Measurements from ENCODE around the gene GCN1.
A peak's percentile ranks its signal among the peaks of the same experiment; 100 is the strongest.

Gene GCN1

DNA sequence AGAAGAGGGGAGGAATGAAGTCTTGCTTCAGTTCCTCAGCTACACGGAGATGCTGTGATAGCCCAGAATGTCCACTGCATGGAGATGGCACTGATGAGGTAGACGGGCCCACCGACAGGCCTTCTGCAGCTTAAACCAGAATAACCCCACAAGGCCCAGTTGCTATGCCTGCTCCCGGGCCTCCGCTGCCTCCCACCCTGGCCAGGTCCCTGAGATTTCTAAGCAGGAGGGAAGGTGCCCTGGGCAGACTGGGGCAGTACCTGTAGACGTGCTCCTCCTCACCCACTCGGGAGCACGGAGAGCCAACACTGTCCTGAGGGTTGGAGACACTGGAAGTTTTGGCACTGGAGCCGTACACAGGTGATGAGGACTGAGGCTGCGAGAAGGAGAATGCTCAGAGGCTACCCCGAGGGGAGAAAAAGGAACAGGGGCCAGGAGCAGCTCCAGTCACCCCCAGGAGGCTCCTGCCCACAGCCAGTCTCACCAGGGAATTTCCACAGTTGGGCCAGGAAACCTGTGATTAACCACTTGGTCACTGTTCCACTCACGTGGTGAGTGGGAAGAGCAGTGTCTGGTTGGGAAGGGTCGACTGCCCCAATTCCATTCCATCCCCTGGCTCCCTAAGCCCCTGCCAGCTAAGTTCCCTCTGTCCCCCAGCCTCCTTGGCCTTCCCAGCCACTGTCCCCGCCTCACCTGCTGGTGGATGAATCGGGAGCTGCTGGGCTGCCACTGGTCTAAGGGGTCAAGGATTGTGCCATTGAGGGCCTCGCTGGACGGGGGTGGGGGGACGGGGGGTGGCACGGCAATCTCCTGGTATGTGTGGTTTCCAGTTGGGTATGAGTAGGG, 29.2 kb upstream of the GCN1 start:
- H3K36me3 ChIP-seq (ENCODE audit: control insufficient read depth in 1 of 2, insufficient read depth in 2 of 2, low read depth in 1 of 2, low read length in 2 of 2): peaks cover 69 to 73% of the 10 kb centered on the region in 2 experiments
- no peaks in the 10 kb centered on the region for H3K27me3 ChIP-seq (ENCODE audit: control insufficient read depth in 1 of 2, insufficient read depth in 1 of 2, low read length in 2 of 2)
- no peak overlapping the region for H2AFZ ChIP-seq (ENCODE audit: low read depth, low read length)
- no peak overlapping the region for H3K4me2 ChIP-seq (ENCODE audit: low read length, poor library complexity, severe bottlenecking)
- H2BK12ac ChIP-seq (ENCODE audit: low read length in 2 of 2): peak overlapping the region in 1 of 2 experiments; percentile 25
- H3K27ac ChIP-seq (ENCODE audit: low read length, poor library complexity, severe bottlenecking): no peak overlapping the region
- no peak overlapping the region for H3K18ac ChIP-seq (ENCODE audit: low read depth in 1 of 2, low read length in 2 of 2)
- no peak overlapping the region for H2BK5ac ChIP-seq (ENCODE audit: low read depth, low read length, poor library complexity, severe bottlenecking)
- H3K4ac ChIP-seq (ENCODE audit: low read depth in 1 of 2, low read length in 2 of 2): no peak overlapping the region
- peaks cover 38% of the 10 kb centered on the region for H3K79me1 ChIP-seq (replicated peaks; ENCODE audit: low read length, poor library complexity, severe bottlenecking)
- H2BK15ac ChIP-seq (ENCODE audit: low read depth, poor library complexity, severe bottlenecking): no peak overlapping the region
- WGBS: 97% methylated on average over 19 of the region's 19 CpGs
- no peak overlapping the region for H3K14ac ChIP-seq (ENCODE audit: low read length in 2 of 2)
- no peak overlapping the region for H2BK120ac ChIP-seq (ENCODE audit: low read depth, low read length)
- peak overlapping the region in 1 of 2 experiments; percentile 54 for H3K4me3 ChIP-seq (ENCODE audit: insufficient read depth in 1 of 2, low read depth in 1 of 2, low read length in 2 of 2)
- H2AK5ac ChIP-seq (ENCODE audit: low read length, severe bottlenecking): no peak overlapping the region
- peak overlapping the region; percentile 64 for H3K9ac ChIP-seq (ENCODE audit: low read length)
- DNase-seq: no peak
- peaks cover 48% of the 10 kb centered on the region for H3K4me1 ChIP-seq (ENCODE audit: control insufficient read depth, insufficient read depth, low read depth, low read length)
- no peaks in the 10 kb centered on the region for H3K9me3 ChIP-seq (ENCODE audit: control insufficient read depth, low read length)
- no peak overlapping the region for H3K23ac ChIP-seq (ENCODE audit: low read length in 2 of 2)
- no peak overlapping the region for H4K8ac ChIP-seq (ENCODE audit: low read length)
- H4K91ac ChIP-seq (ENCODE audit: low read length): no peak overlapping the region

GRCh38 chr12:120222288-120222832, 27.8 kb upstream of the GCN1 start:
- Histone ChIP-seq H2AFZ (ENCODE audit: low read depth, low read length) (no peak overlapping the region), H4K8ac (ENCODE audit: low read length) (peak overlapping the region; percentile 19), H4K91ac (ENCODE audit: low read length) (no peak overlapping the region), H3K4me2 (ENCODE audit: low read length, poor library complexity, severe bottlenecking) (no peak overlapping the region), H3K4me1 (ENCODE audit: control insufficient read depth, insufficient read depth, low read depth, low read length) (peaks cover 38% of the 10 kb centered on the region), H3K27ac (ENCODE audit: low read length, poor library complexity, severe bottlenecking) (no peak overlapping the region), H3K18ac (ENCODE audit: low read depth in 1 of 2, low read length in 2 of 2) (no peak overlapping the region), H3K4me3 (ENCODE audit: insufficient read depth in 1 of 2, low read depth in 1 of 2, low read length in 2 of 2) (no peak overlapping the region), H3K79me1 (replicated peaks; ENCODE audit: low read length, poor library complexity, severe bottlenecking) (peaks cover 40% of the 10 kb centered on the region), H3K23ac (ENCODE audit: low read length in 2 of 2) (no peak overlapping the region), H3K4ac (ENCODE audit: low read depth in 1 of 2, low read length in 2 of 2) (no peak overlapping the region), H3K14ac (ENCODE audit: low read length in 2 of 2) (no peak overlapping the region), H3K9me3 (ENCODE audit: control insufficient read depth, low read length) (no peaks in the 10 kb centered on the region), H2BK12ac (ENCODE audit: low read length in 2 of 2) (no peak overlapping the region), H3K36me3 (ENCODE audit: control insufficient read depth in 1 of 2, insufficient read depth in 2 of 2, low read depth in 1 of 2, low read length in 2 of 2) (peaks cover 81 to 82% of the 10 kb centered on the region in 2 experiments), H3K27me3 (ENCODE audit: control insufficient read depth in 1 of 2, insufficient read depth in 1 of 2, low read length in 2 of 2) (no peaks in the 10 kb centered on the region), H2BK5ac (ENCODE audit: low read depth, low read length, poor library complexity, severe bottlenecking) (no peak overlapping the region), H2BK120ac (ENCODE audit: low read depth, low read length) (no peak overlapping the region), H3K9ac (ENCODE audit: low read length) (no peak overlapping the region), H2BK15ac (ENCODE audit: low read depth, poor library complexity, severe bottlenecking) (no peak overlapping the region), H2AK5ac (ENCODE audit: low read length, severe bottlenecking) (no peak overlapping the region)
- WGBS: 92% methylated on average over 12 of the region's 12 CpGs
- DNase-seq: no peak

DNA sequence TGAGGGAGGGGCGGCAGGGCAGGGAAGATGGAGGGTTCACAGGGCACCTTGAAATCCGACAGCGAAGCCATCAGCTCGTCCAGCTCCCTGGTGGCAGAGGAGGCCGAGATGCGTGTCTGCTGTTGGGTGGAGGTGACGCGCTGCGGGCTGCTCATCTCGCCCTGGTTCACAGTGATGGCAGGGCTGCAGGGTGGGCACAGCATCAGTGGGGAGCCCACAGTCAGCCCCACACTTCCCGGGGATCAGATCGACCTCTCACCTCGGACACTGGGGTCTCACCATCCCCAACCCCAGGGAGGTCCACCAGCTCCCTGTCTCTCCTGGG, 27.0 kb upstream of the GCN1 start:
- H3K36me3 ChIP-seq (ENCODE audit: control insufficient read depth in 1 of 2, insufficient read depth in 2 of 2, low read depth in 1 of 2, low read length in 2 of 2): peaks cover 86% of the 10 kb centered on the region in 2 experiments
- H3K27me3 ChIP-seq (ENCODE audit: control insufficient read depth in 1 of 2, insufficient read depth in 1 of 2, low read length in 2 of 2): no peaks in the 10 kb centered on the region
- no peak overlapping the region for H3K14ac ChIP-seq (ENCODE audit: low read length in 2 of 2)
- no peak overlapping the region for H4K8ac ChIP-seq (ENCODE audit: low read length)
- WGBS: 97% methylated on average over 13 of the region's 13 CpGs
- no peak overlapping the region for H2BK5ac ChIP-seq (ENCODE audit: low read depth, low read length, poor library complexity, severe bottlenecking)
- no peaks in the 10 kb centered on the region for H3K9me3 ChIP-seq (ENCODE audit: control insufficient read depth, low read length)
- no peak overlapping the region for H2AK5ac ChIP-seq (ENCODE audit: low read length, severe bottlenecking)
- H3K4ac ChIP-seq (ENCODE audit: low read depth in 1 of 2, low read length in 2 of 2): no peak overlapping the region
- H2BK15ac ChIP-seq (ENCODE audit: low read depth, poor library complexity, severe bottlenecking): no peak overlapping the region
- H3K9ac ChIP-seq (ENCODE audit: low read length): peak overlapping the region; percentile 22
- H3K79me1 ChIP-seq (replicated peaks; ENCODE audit: low read length, poor library complexity, severe bottlenecking): peaks cover 47% of the 10 kb centered on the region
- no peak for DNase-seq
- no peak overlapping the region for H3K27ac ChIP-seq (ENCODE audit: low read length, poor library complexity, severe bottlenecking)
- H3K4me3 ChIP-seq (ENCODE audit: insufficient read depth in 1 of 2, low read depth in 1 of 2, low read length in 2 of 2): no peak overlapping the region
- H3K4me2 ChIP-seq (ENCODE audit: low read length, poor library complexity, severe bottlenecking): no peak overlapping the region
- H3K18ac ChIP-seq (ENCODE audit: low read depth in 1 of 2, low read length in 2 of 2): no peak overlapping the region
- H3K23ac ChIP-seq (ENCODE audit: low read length in 2 of 2): no peak overlapping the region
- no peak overlapping the region for H4K91ac ChIP-seq (ENCODE audit: low read length)
- H3K4me1 ChIP-seq (ENCODE audit: control insufficient read depth, insufficient read depth, low read depth, low read length): peaks cover 38% of the 10 kb centered on the region
- H2AFZ ChIP-seq (ENCODE audit: low read depth, low read length): no peak overlapping the region
- H2BK12ac ChIP-seq (ENCODE audit: low read length in 2 of 2): no peak overlapping the region
- no peak overlapping the region for H2BK120ac ChIP-seq (ENCODE audit: low read depth, low read length)

DNA sequence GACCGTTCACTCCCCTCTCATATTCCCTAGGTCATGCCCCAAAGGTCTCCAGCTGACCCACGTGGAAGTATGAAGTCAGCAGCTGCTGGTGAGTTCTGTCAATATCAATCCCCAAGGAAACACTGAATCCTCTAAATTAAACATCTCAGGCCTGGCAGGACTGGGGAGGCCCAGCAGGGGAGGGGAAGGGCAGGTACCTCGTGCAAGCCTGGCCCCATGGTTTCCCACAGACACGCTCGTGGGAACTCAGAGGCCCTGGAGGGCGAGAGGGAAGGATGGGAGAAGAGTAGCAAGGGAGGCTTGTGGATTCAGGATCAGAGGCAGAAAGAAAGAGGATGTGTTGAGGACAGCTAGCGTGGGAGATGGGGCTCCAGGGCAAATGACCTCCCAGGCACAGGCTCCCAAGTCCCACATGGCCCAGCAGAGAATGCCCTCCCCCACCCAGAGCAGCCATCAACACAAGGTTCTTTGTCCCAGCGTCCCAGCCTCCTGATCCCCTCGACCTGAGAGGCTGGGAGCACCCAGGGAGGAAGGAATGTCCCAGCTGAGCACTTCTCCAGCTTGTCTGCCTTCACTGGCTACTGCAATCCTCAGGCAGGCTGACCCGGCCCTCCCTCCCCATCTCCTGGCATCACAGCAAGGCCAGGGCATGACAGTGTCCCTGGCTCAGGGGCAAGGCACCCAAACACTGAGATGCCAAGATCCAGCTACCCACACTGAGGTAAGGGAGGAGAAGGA, 26.5 kb upstream of the GCN1 start:
- H2AFZ ChIP-seq (ENCODE audit: low read depth, low read length): no peak overlapping the region
- WGBS: 85% methylated on average over 9 of the region's 10 CpGs
- no peak for DNase-seq

More for the DNA sequence above, 26.5 kb upstream of the GCN1 start:
- no peak overlapping the region for H3K18ac ChIP-seq (ENCODE audit: low read depth in 1 of 2, low read length in 2 of 2)
- no peak overlapping the region for H2BK120ac ChIP-seq (ENCODE audit: low read depth, low read length)
- no peak overlapping the region for H3K27ac ChIP-seq (ENCODE audit: low read length, poor library complexity, severe bottlenecking)
- no peak overlapping the region for H3K4me3 ChIP-seq (ENCODE audit: insufficient read depth in 1 of 2, low read depth in 1 of 2, low read length in 2 of 2)
- peak overlapping the region; percentile 22 for H3K9ac ChIP-seq (ENCODE audit: low read length)
- no peak overlapping the region for H4K8ac ChIP-seq (ENCODE audit: low read length)
- H3K4me1 ChIP-seq (ENCODE audit: control insufficient read depth, insufficient read depth, low read depth, low read length): peaks cover 35% of the 10 kb centered on the region
- no peak overlapping the region for H2BK5ac ChIP-seq (ENCODE audit: low read depth, low read length, poor library complexity, severe bottlenecking)
- no peak overlapping the region for H3K14ac ChIP-seq (ENCODE audit: low read length in 2 of 2)
- no peak overlapping the region for H2BK15ac ChIP-seq (ENCODE audit: low read depth, poor library complexity, severe bottlenecking)
- no peak overlapping the region for H3K4ac ChIP-seq (ENCODE audit: low read depth in 1 of 2, low read length in 2 of 2)
- H4K91ac ChIP-seq (ENCODE audit: low read length): no peak overlapping the region
- H3K23ac ChIP-seq (ENCODE audit: low read length in 2 of 2): no peak overlapping the region
- no peaks in the 10 kb centered on the region for H3K9me3 ChIP-seq (ENCODE audit: control insufficient read depth, low read length)
- H3K79me1 ChIP-seq (replicated peaks; ENCODE audit: low read length, poor library complexity, severe bottlenecking): peaks cover 50% of the 10 kb centered on the region
- no peak overlapping the region for H3K4me2 ChIP-seq (ENCODE audit: low read length, poor library complexity, severe bottlenecking)
- H3K27me3 ChIP-seq (ENCODE audit: control insufficient read depth in 1 of 2, insufficient read depth in 1 of 2, low read length in 2 of 2): no peaks in the 10 kb centered on the region
- H2AK5ac ChIP-seq (ENCODE audit: low read length, severe bottlenecking): no peak overlapping the region
- no peak overlapping the region for H2BK12ac ChIP-seq (ENCODE audit: low read length in 2 of 2)
- peaks cover 86% of the 10 kb centered on the region in 2 experiments for H3K36me3 ChIP-seq (ENCODE audit: control insufficient read depth in 1 of 2, insufficient read depth in 2 of 2, low read depth in 1 of 2, low read length in 2 of 2)
